ENCODE measurements around the gene ENGASE. TPM values are rescaled to one million over a fixed set of nuclear protein-coding genes. Genes with fewer than 3 reads are reported as not detected.

The ENGASE gene
- total RNA-seq, 4 donors from 2014 or later = 10.4 to 23.7 (median 19.1) TPM

DNA sequence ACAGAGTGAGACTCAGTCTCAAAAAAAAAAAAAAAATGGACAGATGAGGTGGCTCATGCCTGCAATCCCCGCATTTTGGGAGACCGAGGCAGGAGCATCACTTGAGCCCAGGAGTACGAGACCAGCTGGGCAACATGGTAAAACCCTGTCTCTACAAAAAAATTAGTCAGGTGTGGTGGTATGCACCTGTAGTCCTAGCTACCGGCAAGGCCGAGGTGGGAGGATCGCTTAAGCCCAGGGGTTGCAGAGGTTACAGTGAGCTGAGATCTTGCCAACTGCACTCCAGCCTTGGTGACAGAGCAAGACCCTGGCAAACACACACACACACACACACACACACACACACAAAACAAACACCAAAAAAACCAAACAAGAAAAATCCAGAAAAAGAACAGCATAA, 7.7 kb upstream of the ENGASE start:
- Histone ChIP-seq H3K27ac (replicated peaks in 1 of 4) (no peak overlapping the region), H3K4me3 (no peak overlapping the region), H3K4me1 (no peaks in the 10 kb centered on the region), H3K36me3 (no peaks in the 10 kb centered on the region), H3K27me3 (no peaks in the 10 kb centered on the region), H3K9me3 (no peaks in the 10 kb centered on the region)
- TF ChIP-seq POLR2AphosphoS5 (IDR thresholded peaks at IDR 0.05) = no peak
- TF ChIP-seq, protein P1, sequence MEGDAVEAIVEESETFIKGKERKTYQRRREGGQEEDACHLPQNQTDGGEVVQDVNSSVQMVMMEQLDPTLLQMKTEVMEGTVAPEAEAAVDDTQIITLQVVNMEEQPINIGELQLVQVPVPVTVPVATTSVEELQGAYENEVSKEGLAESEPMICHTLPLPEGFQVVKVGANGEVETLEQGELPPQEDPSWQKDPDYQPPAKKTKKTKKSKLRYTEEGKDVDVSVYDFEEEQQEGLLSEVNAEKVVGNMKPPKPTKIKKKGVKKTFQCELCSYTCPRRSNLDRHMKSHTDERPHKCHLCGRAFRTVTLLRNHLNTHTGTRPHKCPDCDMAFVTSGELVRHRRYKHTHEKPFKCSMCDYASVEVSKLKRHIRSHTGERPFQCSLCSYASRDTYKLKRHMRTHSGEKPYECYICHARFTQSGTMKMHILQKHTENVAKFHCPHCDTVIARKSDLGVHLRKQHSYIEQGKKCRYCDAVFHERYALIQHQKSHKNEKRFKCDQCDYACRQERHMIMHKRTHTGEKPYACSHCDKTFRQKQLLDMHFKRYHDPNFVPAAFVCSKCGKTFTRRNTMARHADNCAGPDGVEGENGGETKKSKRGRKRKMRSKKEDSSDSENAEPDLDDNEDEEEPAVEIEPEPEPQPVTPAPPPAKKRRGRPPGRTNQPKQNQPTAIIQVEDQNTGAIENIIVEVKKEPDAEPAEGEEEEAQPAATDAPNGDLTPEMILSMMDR (IDR thresholded peaks at IDR 0.05) = no peak
- no peak for TF ChIP-seq EP300 (IDR thresholded peaks at IDR 0.05)
- TF ChIP-seq POLR2A (IDR thresholded peaks at IDR 0.05; ENCODE audit: low read depth) = no peak
- DNase-seq (ENCODE audit: extremely low spot score) = no peak
- WGBS = 90% methylated on average over 6 of the region's 6 CpGs
- intact Hi-C loops (cut with DNase I) = no loop called here

DNA sequence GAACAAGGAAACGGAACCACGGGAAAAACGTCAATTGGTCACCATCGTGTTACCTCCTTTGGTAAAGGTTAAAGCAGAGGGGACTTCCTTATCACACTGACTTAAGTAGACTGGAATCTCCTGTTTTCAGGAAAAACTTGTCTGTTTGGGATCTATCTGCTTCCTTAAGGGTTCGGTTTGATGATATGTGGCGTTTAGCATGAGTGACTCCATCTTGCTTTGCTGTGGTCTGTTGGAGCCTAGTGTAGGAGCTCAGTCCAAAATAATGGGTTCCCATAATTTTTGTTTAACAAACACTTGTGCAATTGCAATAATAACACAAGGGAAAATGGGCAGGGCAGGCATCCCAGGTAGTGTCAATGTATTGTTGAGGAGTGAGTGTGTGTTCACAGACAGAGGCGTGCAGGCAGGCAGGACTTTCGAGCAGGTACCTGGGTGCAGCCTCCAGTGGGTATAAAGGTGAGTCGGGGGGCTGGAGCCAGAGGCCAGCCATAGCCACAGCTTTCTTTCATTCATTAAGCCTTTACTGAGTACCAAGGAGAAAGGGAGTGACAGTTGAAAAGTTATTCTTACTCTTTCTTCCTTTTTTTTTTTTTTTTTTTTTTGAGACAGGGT, 4.3 kb upstream of the ENGASE start:
- no peaks in the 10 kb centered on the region for H3K36me3 ChIP-seq
- intact Hi-C loops (cut with DNase I) = no loop called here
- WGBS = 94% methylated on average over 9 of the region's 9 CpGs
- no peak for DNase-seq (ENCODE audit: extremely low spot score)
- peaks cover under 1 to 12% (median 11%) of the 10 kb centered on the region in 4 donors for H3K4me1 ChIP-seq
- H3K27me3 ChIP-seq = no peaks in the 10 kb centered on the region
- no peak overlapping the region for H3K27ac ChIP-seq (replicated peaks in 1 of 4)
- TF ChIP-seq, protein P1 (IDR thresholded peaks at IDR 0.05) = no peak
- TF ChIP-seq EP300 (IDR thresholded peaks at IDR 0.05) (no peak), POLR2A (IDR thresholded peaks at IDR 0.05; ENCODE audit: low read depth) (no peak)
- H3K9me3 ChIP-seq = no peaks in the 10 kb centered on the region
- H3K4me3 ChIP-seq = no peak overlapping the region

DNA sequence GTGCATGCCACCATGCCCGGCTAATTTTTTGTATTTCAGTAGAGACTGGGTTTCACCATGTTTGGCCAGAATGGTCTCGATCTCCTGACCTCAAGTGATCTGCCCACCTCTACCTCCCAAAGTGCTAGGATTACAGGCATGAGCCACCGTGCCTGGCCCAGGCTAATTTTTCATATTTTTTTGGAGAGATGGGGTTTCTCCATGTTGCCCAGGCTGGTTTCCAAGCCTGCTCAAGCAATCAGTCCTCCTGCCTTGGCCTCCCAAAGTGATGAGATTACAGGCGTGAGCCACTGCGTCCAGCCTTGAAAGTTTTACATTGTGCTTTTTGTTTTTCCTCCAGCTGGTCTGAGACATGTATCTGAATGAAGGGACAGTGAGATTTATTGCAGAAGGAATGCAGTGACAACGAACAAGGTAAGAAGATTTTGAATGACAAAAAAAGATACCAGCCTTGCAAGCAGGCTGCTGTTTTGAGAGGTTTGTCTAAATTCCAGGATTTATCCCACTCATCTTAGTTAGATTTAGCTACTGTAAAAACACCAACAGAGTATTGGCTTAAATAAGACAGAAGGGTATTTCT, 3.4 kb upstream of the ENGASE start:
- no peak for DNase-seq (ENCODE audit: extremely low spot score)
- H3K4me1 ChIP-seq = peaks cover 10 to 20% (median 19%) of the 10 kb centered on the region in 4 donors
- H3K4me3 ChIP-seq = no peak overlapping the region
- H3K36me3 ChIP-seq = no peaks in the 10 kb centered on the region
- intact Hi-C loops (cut with DNase I) = no loop called here
- WGBS = 87% methylated on average over 6 of the region's 6 CpGs
- H3K27me3 ChIP-seq = no peaks in the 10 kb centered on the region
- TF ChIP-seq POLR2AphosphoS5 (IDR thresholded peaks at IDR 0.05) (no peak), POLR2A (IDR thresholded peaks at IDR 0.05; ENCODE audit: low read depth) (no peak), EP300 (IDR thresholded peaks at IDR 0.05) (no peak)
- TF ChIP-seq, protein P1 (IDR thresholded peaks at IDR 0.05) = no peak
- H3K27ac ChIP-seq (replicated peaks in 1 of 4) = no peak overlapping the region
- no peaks in the 10 kb centered on the region for H3K9me3 ChIP-seq

DNA sequence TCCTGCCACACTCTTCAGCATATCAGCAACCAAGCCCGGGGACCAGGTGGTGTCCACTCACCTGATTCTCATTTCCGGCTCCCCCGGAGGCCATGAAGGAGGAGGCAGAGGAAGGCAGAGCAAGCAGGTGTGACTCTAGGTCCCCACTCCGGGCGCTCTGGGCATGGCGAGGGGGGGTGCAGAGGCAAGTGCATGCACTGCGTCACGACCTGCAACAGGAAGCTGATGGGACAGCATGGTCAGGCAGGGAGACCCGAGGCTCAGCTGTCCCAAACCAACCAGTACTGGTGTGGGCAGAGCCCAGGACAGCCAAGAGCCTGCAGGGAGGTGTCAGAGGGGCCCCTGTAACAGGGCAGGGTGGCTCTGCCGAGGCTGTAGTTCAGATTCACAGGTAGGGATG, 2.1 kb upstream of the ENGASE start:
- Histone ChIP-seq H3K36me3 (peaks cover 0 to 4% (median under 1%) of the 10 kb centered on the region in 4 donors), H3K27ac (replicated peaks in 1 of 4) (no peak overlapping the region), H3K9me3 (no peaks in the 10 kb centered on the region), H3K27me3 (no peaks in the 10 kb centered on the region), H3K4me1 (peaks cover 13 to 33% (median 27%) of the 10 kb centered on the region in 4 donors), H3K4me3 (no peak overlapping the region)
- intact Hi-C loops (cut with DNase I) = no loop called here
- WGBS = 95% methylated on average over 10 of the region's 10 CpGs
- TF ChIP-seq POLR2A (IDR thresholded peaks at IDR 0.05; ENCODE audit: low read depth) (no peak), EP300 (IDR thresholded peaks at IDR 0.05) (no peak), POLR2AphosphoS5 (IDR thresholded peaks at IDR 0.05) (no peak)
- TF ChIP-seq, protein P1 (IDR thresholded peaks at IDR 0.05) = no peak
- no peak for DNase-seq (ENCODE audit: extremely low spot score)
